Activated CD8-positive, alpha-beta T cell treated with anti-CD3 and anti-CD28 coated beads, Interleukin-2, amount 10 ng/mL, durations not matched to agents 7 days and 5 days (primary cell): ENCODE data around the gene WBP1. TPM values are rescaled to one million over a fixed set of nuclear protein-coding genes. Genes with fewer than 3 reads are reported as not detected.
A peak's percentile ranks its signal among the peaks of the same experiment; 100 is the strongest.

ENCODE experiments used
- ATAC-seq: fragments of 150-1000 bp; cut with Tn5 transposase; one replicate; pipeline ENCODE4 v1.10.0; 2021; ENCODE audit warnings: moderate library complexity
- CTCF ChIA-PET: fragments of 350-600 bp; sonication (Branson Sonifier 250); formaldehyde crosslinking; loops from one replicate; lab custom pipeline; 2021; ENCODE audit warnings: antibody characterized with exemption; lab: Charles Lee
- POLR2A ChIA-PET: fragments of 350-600 bp; sonication (Branson Sonifier 250); formaldehyde crosslinking; loops from one replicate; lab custom pipeline; 2021; ENCODE audit warnings: antibody characterized with exemption; lab: Charles Lee
- DNase-seq: peaks from one replicate; pipeline ENCODE4 v3.0.0-alpha.2; 2020
- H3K27ac Mint-ChIP-seq: one replicate; pipeline ENCODE4 v1.8.0; 2021; ENCODE audit warnings: mild to moderate bottlenecking, mixed read lengths
- H3K27me3 Mint-ChIP-seq: one replicate; pipeline ENCODE4 v1.8.0; 2021; ENCODE audit warnings: low read depth, mixed read lengths
- H3K36me3 Mint-ChIP-seq: one replicate; pipeline ENCODE4 v1.8.0; 2021; ENCODE audit warnings: low read depth, mixed read lengths
- H3K4me1 Mint-ChIP-seq: one replicate; pipeline ENCODE4 v1.8.0; 2021; ENCODE audit warnings: low read depth, mixed read lengths
- H3K4me3 Mint-ChIP-seq: one replicate; pipeline ENCODE4 v1.8.0; 2021; ENCODE audit warnings: mild to moderate bottlenecking, mixed read lengths
- H3K9me3 Mint-ChIP-seq: one replicate; pipeline ENCODE4 v1.8.0; 2022; ENCODE audit warnings: mixed read lengths; ENCODE audit not compliant: insufficient read depth
- total RNA-seq, 2 experiments: library from RNA; stranded (reverse); gene quantifications; one replicate each; pipeline ENCODE4 v1.2.3, GENCODE V29; 2021

The WBP1 gene
- 10 to 100 TPM; 34.0 to 34.3 TPM for total RNA-seq

DNA sequence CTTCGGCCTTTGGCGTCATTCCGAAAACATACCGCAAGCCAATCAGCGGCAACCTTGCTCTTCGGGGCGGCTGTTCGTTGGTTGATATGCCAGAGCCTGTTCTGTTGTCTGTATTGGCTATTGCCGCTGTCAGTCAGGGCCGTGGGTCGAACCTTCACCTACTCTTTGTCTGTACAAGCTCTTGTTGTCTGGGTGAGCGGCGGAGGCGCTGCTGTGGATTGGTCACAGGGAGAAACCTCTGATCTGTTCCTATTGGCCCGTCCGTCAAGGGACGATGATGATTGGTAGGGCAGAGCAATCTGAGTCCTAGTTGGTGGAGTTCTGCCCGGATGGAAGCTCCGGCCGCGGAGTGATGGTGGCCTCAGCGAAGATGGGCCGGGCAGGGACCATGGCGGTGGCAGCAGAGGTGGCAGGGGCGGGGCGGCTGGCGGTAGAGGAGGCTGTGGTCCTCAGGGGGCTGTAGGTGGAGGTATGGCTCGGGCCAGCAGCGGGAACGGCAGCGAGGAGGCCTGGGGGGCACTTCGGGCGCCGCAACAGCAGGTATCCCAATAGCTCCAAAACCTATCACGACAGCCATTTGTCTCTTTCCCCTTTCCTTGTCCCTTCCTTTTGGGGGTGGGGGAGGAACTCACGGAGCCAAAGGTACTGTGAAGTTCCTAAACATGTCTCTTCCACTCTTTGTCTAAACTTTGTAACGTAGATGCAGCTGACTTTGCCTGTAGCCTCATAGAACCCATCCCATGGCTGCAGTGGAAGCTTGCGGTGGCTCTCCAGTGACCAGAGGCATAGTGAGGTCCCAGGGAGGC, at the start of gene WBP1:
Gene WBP1 (plus strand): TSS at position 307 of the 806 bp plus-strand sequence. CDS start 165 bp downstream, at position 472.
- peak within 1 kb of the TSS; percentile 98 for H3K27ac Mint-ChIP-seq
- H3K4me3 Mint-ChIP-seq: peak within 1 kb of the TSS; percentile 99
- ChIA-PET CTCF (interaction anchor here (0.8 to 3.1 kb wide), 16 partner anchors 8 to 280 kb away, joined by 3 to 29 read pairs (median 4); partner anchors contain the start of genes AUP1, C2orf81, CCDC142 and HTRA2), POLR2A (interaction anchor here (0.5 to 3.1 kb wide), 14 partner anchors 8 to 418 kb away, joined by 3 to 33 read pairs (median 3); partner anchors contain the start of genes AUP1, CCDC142, HTRA2 and MRPL53)
- no peaks in the 10 kb centered on the region for H3K9me3 Mint-ChIP-seq
- H3K4me1 Mint-ChIP-seq: peaks cover 59% of the 10 kb centered on the region
- DNase-seq: peak; percentile 100
- peaks cover 37% of the 10 kb centered on the region for H3K36me3 Mint-ChIP-seq
- H3K27me3 Mint-ChIP-seq: no peaks in the 10 kb centered on the region
- ATAC-seq: peak; percentile 91

DNA sequence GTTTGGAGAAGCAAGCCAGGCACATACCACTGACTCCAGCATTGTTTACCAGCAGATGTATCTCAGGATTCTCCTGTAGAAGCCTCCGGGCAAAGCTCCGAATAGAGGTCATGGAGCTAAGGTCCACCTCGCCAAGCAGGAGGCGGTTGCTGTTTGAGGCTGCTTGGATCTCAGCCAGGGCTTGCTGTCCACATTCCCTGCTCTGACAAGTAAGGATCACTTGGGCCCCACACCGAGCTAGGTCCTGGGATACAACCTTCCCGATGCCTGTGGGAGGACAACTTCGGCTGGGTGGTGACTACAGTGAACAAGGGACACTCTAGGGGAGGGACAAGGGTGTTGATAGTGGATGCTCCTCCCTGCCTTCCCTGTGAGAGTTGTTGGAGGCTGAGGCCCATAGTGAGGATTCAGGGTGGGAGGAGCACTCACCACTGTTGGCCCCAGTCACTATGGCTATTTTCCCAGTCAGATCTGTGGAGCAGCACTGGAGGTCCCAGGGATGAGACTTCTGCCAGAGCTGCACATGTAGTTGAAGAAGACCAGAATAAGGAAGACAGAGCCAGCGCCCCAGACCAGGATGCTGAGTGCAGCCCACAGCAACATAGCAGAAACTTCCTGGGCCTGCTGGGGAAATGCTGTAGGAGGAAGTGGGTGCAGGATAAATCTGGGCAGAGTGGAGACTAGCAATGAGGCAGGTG, 45.1 kb upstream of the WBP1 start:
- H3K9me3 Mint-ChIP-seq: no peaks in the 10 kb centered on the region
- peaks cover 24% of the 10 kb centered on the region for H3K4me1 Mint-ChIP-seq
- H3K36me3 Mint-ChIP-seq: no peaks in the 10 kb centered on the region
- H3K27ac Mint-ChIP-seq: no peak overlapping the region
- H3K27me3 Mint-ChIP-seq: peaks cover 5% of the 10 kb centered on the region
- DNase-seq (no peak), ATAC-seq (no peak)
- H3K4me3 Mint-ChIP-seq: no peak overlapping the region
- POLR2A ChIA-PET: interaction anchor here (1.2 kb wide), 1 partner anchor 46 kb away, joined by 3 read pairs; no protein-coding TSS in a partner anchor
- CTCF ChIA-PET: interaction anchor here (0.9 to 1.4 kb wide), 4 partner anchors 20 to 164 kb away, joined by 3 read pairs; partner anchors contain the start of gene MOGS

DNA sequence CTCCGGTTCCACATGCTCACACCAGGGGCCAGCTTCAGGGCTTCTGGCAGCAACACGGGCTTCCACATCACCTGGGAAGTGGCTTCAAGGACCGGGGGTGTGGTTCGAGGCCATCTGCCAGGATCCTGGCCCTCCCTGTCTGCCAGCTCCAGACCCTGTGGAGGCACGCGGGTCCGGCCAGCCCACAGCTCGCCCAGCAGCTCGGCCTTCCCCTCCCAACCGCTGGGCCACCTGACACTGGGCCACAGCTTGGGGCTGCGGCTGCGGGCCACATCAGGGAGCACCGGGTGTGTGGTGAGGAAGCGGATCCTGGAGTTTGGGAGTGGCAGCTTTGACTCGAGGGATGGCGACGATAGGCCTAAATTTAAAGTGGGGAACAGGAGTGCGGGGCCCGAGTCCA, 43.8 kb upstream of the WBP1 start:
- no peak for ATAC-seq
- POLR2A ChIA-PET: interaction anchor here (0.8 to 1.2 kb wide), 2 partner anchors 18 to 45 kb away, joined by 3 to 6 read pairs; no protein-coding TSS in a partner anchor
- H3K4me1 Mint-ChIP-seq: peaks cover 24% of the 10 kb centered on the region
- peak overlapping the region; percentile 31 for H3K4me3 Mint-ChIP-seq
- H3K9me3 Mint-ChIP-seq: no peaks in the 10 kb centered on the region
- no peak for DNase-seq
- H3K36me3 Mint-ChIP-seq: no peaks in the 10 kb centered on the region
- CTCF ChIA-PET: interaction anchor here (1.1 to 1.4 kb wide), 3 partner anchors 15 to 165 kb away, joined by 3 to 5 read pairs (median 3); no protein-coding TSS in a partner anchor
- H3K27me3 Mint-ChIP-seq: no peaks in the 10 kb centered on the region
- H3K27ac Mint-ChIP-seq: no peak overlapping the region

DNA sequence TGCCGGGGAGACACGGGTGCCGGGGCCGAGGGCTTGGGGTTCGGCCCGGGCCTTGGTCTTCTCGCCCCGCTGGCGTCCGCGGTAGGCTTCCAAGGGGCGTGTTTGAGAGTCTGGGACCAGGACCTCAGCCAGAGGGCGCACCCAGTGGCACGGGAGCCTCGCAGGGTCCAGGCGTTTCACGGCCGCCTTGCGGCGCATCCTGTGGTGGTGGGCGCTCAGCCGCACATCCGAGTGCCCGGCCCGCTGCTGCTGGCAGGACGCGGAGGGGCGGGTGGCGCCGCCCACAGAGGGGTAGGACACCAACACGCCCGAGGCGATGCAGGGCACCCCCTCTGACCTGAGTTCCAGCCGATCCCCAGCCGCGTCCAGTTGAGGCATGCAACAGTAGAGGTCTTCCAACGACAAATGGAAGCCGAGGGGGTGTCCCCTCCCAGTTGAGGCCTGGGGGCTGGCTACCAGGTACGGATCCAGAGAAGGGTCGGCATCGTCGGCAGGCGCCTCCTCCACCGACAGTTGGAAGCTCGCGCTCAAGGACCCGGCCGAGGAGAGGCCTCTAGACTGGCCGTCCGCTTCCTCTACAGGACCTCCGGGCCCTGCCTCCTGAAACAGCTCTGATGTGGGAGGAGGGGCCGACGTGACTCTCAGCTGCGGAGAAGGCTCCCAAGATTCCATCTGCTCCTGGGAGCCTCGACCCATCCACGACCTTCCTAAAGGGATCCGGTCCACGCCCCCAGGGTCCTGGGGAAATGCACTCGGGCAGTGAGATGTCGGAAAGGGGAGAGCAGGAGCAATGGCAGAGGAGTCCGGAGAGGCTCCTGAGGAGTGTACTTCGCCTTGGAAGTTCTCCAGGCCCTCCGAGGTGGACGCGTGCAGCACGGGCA, 43.1 kb upstream of the WBP1 start:
- DNase-seq (no peak), ATAC-seq (peak; percentile 55)
- Mint-ChIP-seq H3K27me3 (no peaks in the 10 kb centered on the region), H3K27ac (no peak overlapping the region), H3K4me3 (no peak overlapping the region), H3K4me1 (peaks cover 27% of the 10 kb centered on the region), H3K9me3 (no peaks in the 10 kb centered on the region), H3K36me3 (no peaks in the 10 kb centered on the region)
- ChIA-PET CTCF (interaction anchor here (1.1 kb wide), 2 partner anchors 14 to 24 kb away, joined by 3 to 5 read pairs; no protein-coding TSS in a partner anchor), POLR2A (interaction anchor here (0.8 to 1.1 kb wide), 2 partner anchors 18 to 39 kb away, joined by 3 to 6 read pairs; partner anchors contain the start of gene INO80B)

DNA sequence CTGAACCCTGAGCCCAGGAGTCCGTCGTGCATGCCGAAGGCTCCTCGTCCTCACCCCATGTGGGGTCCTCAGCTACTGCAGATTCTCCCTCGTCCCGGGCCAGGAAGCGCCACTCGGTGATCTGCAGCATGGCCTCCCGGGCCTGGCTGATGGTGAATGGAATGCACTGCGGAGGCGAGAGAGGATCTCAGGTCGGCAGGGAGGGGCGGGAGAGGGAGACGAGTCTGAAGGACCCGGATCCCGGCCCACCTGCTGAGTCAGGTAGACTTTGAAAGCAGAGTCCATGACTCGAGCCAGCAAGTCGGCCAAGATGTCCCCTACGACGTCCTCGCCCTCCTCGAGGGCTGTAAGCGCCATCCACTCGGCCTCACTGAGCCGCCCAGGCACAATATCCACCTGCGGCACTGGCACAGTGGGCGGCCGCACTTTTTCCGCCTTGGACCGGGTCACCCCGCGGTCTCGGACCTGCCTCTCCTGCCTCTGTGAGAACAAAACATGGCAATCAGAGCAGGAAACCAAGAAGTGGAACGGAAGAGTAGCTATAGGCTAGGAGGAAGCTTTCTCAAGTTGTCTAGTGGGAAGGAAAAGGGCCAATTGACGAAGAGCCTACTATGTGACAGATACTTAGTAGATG, 42.4 kb upstream of the WBP1 start:
- no peak for DNase-seq
- POLR2A ChIA-PET: interaction anchor here (1.1 kb wide), 1 partner anchor 39 kb away, joined by 3 read pairs; the partner anchor contains the start of gene INO80B
- Mint-ChIP-seq H3K27me3 (no peaks in the 10 kb centered on the region), H3K4me1 (peaks cover 32% of the 10 kb centered on the region), H3K27ac (no peak overlapping the region), H3K4me3 (no peak overlapping the region), H3K36me3 (no peaks in the 10 kb centered on the region), H3K9me3 (no peaks in the 10 kb centered on the region)
- CTCF ChIA-PET: no interaction called here
- ATAC-seq: no peak

DNA sequence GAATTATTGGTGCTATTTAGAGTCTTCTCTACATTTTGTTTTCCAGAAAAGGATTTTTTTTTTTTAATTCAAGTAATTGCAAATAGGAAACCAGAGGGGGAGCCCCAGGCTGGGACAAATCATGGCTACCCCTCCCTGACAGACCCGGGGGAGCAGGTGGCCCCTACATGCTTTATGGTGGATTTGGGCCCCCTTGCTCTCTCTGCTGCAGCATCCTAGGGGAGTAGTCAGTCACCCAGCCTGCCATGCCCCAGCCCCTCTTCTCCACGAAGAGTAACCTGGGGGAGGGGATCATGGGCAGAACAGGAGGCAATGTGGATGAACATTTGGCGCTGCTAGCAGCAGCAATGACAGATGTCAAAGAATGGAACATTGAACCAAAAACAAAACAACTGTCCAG, 41.5 kb upstream of the WBP1 start:
- POLR2A ChIA-PET: no interaction called here
- no peak for ATAC-seq
- H3K27me3 Mint-ChIP-seq: no peaks in the 10 kb centered on the region
- H3K4me3 Mint-ChIP-seq: no peak overlapping the region
- CTCF ChIA-PET: interaction anchor here (1.2 kb wide), 1 partner anchor 42 kb away, joined by 4 read pairs; the partner anchor contains the start of gene WBP1
- no peak overlapping the region for H3K27ac Mint-ChIP-seq
- no peaks in the 10 kb centered on the region for H3K36me3 Mint-ChIP-seq
- H3K4me1 Mint-ChIP-seq: peaks cover 37% of the 10 kb centered on the region
- no peaks in the 10 kb centered on the region for H3K9me3 Mint-ChIP-seq
- no peak for DNase-seq

DNA sequence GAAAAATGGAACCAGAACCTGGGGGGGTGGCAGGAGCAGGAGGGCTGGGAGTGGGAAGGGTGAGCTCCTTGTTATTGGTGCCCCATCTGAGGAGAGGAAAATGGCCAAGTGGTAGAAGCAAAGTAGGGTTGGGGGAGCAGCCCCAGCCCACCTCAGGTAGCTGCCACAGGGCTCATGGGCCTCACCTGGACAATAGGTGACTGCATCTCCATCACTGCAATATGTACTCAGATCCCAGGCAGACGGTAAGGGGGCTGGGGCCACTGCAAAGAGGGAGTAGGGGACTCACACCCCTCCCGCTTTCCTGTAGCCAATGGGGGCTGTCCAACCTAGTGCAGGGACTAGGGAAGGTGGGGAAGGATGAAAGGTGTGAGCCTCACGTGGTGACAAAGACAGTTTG, 41.0 kb upstream of the WBP1 start:
- Mint-ChIP-seq H3K36me3 (peaks cover 1% of the 10 kb centered on the region), H3K27ac (no peak overlapping the region), H3K4me1 (peaks cover 41% of the 10 kb centered on the region), H3K27me3 (no peaks in the 10 kb centered on the region), H3K4me3 (no peak overlapping the region), H3K9me3 (no peaks in the 10 kb centered on the region)
- ChIA-PET CTCF (interaction anchor here (1.2 kb wide), 1 partner anchor 41 kb away, joined by 4 read pairs; the partner anchor contains the start of gene WBP1), POLR2A (no interaction called here)
- ATAC-seq (no peak), DNase-seq (no peak)

DNA sequence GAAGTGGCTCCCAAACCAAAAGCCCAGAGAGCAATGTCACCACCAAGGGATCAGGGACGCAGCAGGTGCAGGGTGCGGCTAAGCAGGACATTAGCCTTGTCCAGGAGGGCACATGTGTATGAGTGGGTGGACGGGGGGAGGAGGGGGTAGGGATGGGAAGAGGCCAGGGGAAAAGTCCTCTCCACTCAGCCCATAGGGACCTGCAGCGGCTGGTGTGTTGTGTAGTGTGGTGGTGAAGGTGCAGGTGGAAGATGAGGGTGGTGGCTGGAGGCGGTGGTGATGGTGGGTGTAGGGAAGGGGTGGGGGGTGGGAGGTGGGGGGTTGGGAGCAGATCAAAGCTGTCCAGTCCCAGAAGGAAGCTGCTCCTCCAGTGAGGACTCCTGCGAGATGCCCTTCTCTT, 40.5 kb upstream of the WBP1 start:
- H3K4me1 Mint-ChIP-seq: peaks cover 47% of the 10 kb centered on the region
- ATAC-seq (no peak), DNase-seq (no peak)
- CTCF ChIA-PET: interaction anchor here (1.2 kb wide), 1 partner anchor 41 kb away, joined by 4 read pairs; the partner anchor contains the start of gene WBP1
- no peak overlapping the region for H3K27ac Mint-ChIP-seq
- POLR2A ChIA-PET: no interaction called here
- peaks cover 4% of the 10 kb centered on the region for H3K36me3 Mint-ChIP-seq
- no peaks in the 10 kb centered on the region for H3K27me3 Mint-ChIP-seq
- no peak overlapping the region for H3K4me3 Mint-ChIP-seq
- H3K9me3 Mint-ChIP-seq: no peaks in the 10 kb centered on the region

DNA sequence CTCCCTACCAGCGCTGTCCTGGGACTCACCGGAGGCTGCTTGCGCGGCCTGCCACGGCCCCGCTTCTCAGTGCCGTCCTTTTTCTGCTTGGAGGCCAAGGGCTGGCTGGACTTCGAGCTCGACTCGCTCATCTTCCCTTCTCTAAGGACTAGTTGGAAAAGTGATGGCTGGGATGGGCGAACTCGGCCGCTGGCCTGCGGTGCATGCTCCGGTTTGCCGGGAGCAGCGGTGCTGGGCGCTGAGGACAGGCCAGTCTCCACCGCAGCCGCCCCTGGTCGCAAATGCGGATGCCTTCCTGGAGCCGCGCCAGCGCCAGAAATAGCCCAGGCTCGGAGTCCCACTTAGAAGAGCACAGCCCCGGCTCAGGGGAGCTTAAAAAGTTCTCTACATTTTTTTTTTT, 39.9 kb upstream of the WBP1 start:
- ChIA-PET POLR2A (interaction anchor here (0.6 kb wide), 1 partner anchor 82 kb away, joined by 3 read pairs; no protein-coding TSS in a partner anchor), CTCF (interaction anchor here (1.0 to 1.2 kb wide), 2 partner anchors 40 to 113 kb away, joined by 3 to 4 read pairs; partner anchors contain the start of gene WBP1)
- ATAC-seq (no peak), DNase-seq (no peak)
- peaks cover 49% of the 10 kb centered on the region for H3K4me1 Mint-ChIP-seq
- no peaks in the 10 kb centered on the region for H3K27me3 Mint-ChIP-seq
- peaks cover 6% of the 10 kb centered on the region for H3K36me3 Mint-ChIP-seq
- H3K9me3 Mint-ChIP-seq: no peaks in the 10 kb centered on the region
- H3K27ac Mint-ChIP-seq: no peak overlapping the region
- H3K4me3 Mint-ChIP-seq: no peak overlapping the region

DNA sequence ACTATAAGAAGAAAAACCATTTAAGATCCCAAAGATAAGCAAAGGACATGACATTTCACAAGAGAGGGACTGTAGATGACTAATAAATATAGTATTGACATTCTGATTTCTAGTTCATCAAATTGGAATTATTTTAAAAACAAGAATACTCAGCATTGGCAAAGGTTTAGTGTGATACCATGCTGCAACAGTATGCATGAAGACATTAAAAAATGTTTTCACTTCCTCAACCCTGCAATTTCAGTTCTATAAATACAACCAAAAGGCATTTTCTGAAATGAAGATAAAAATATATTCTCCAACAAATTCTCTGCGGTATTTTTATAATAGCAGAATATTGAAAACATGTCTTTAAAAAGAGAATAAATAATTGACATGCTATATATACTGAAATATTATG, 38.9 kb upstream of the WBP1 start:
- no peaks in the 10 kb centered on the region for H3K27me3 Mint-ChIP-seq
- ATAC-seq: no peak
- no peak overlapping the region for H3K27ac Mint-ChIP-seq
- peaks cover 43% of the 10 kb centered on the region for H3K4me1 Mint-ChIP-seq
- H3K4me3 Mint-ChIP-seq: no peak overlapping the region
- CTCF ChIA-PET: interaction anchor here (0.9 to 1.0 kb wide), 2 partner anchors 27 to 112 kb away, joined by 3 read pairs; no protein-coding TSS in a partner anchor
- H3K9me3 Mint-ChIP-seq: no peaks in the 10 kb centered on the region
- H3K36me3 Mint-ChIP-seq: peaks cover 8% of the 10 kb centered on the region
- no peak for DNase-seq
- POLR2A ChIA-PET: interaction anchor here (0.6 kb wide), 1 partner anchor 45 kb away, joined by 3 read pairs; no protein-coding TSS in a partner anchor
